RPMI7951 (cell line): Measurements from ENCODE around the gene SPDYE6. TPM values are rescaled to one million over a fixed set of nuclear protein-coding genes. Genes with fewer than 3 reads are reported as not detected.
A peak's percentile ranks its signal among the peaks of the same experiment; 100 is the strongest.
"Not testable (repeated sequence)": the region's sequence is repeated elsewhere in the genome, so short reads cannot be mapped to it uniquely, and the experiment has no call there.

ENCODE experiments used
- DNase-seq: peaks from one replicate; pipeline ENCODE4 v3.0.0-alpha.2; 2012; ENCODE audit warnings: low read depth
- total RNA-seq: library from RNA; depleted of rRNA; stranded (reverse); fragments of >200 nt; shearing (Covaris generic); gene quantifications from 2 replicates; pipeline ENCODE4 v1.2.3, GENCODE V29; 2014

The SPDYE6 gene
- total RNA-seq, 1 experiment from 2014 or later = 0.24 TPM

GRCh38 chr7:102364394-102364886 is 8.2 kb upstream of the SPDYE6 start:
- not testable (repeated sequence) for DNase-seq

- DNase-seq = peak; percentile 100
Measured at GRCh38 chr7:102363549-102364393, 7.5 kb upstream of the SPDYE6 start.

GRCh38 chr7:102346983-102347382 is 9.3 kb downstream of the SPDYE6 start:
- not testable (repeated sequence) for DNase-seq

GRCh38 chr7:102340599-102341368 is 15.5 kb downstream of the SPDYE6 start:
- DNase-seq = not testable (repeated sequence)

GRCh38 chr7:102337420-102337819 is 18.8 kb downstream of the SPDYE6 start:
- DNase-seq = not testable (repeated sequence)

- not testable (repeated sequence) for DNase-seq
Measured at GRCh38 chr7:102337002-102337401, 19.2 kb downstream of the SPDYE6 start.

- DNase-seq = not testable (repeated sequence)
Measured at GRCh38 chr7:102335574-102335973, 20.7 kb downstream of the SPDYE6 start.

GRCh38 chr7:102330666-102331460 is 25.4 kb downstream of the SPDYE6 start:
- not testable (repeated sequence) for DNase-seq

GRCh38 chr7:102329366-102329765 is 26.9 kb downstream of the SPDYE6 start:
- DNase-seq = not testable (repeated sequence)

GRCh38 chr7:102328863-102329262 is 27.4 kb downstream of the SPDYE6 start:
- not testable (repeated sequence) for DNase-seq

GRCh38 chr7:102327183-102327582 is 29.1 kb downstream of the SPDYE6 start:
- not testable (repeated sequence) for DNase-seq

GRCh38 chr7:102326157-102326889 is 29.9 kb downstream of the SPDYE6 start:
- DNase-seq = no peak

- not testable (repeated sequence) for DNase-seq
Measured at GRCh38 chr7:102325106-102325505, 31.1 kb downstream of the SPDYE6 start.

GRCh38 chr7:102323914-102324195 is 32.4 kb downstream of the SPDYE6 start:
- DNase-seq = no peak

- DNase-seq = no peak
Measured at GRCh38 chr7:102322202-102322715, 34.0 kb downstream of the SPDYE6 start.

- no peak for DNase-seq
Measured at GRCh38 chr7:102321351-102322201, 34.7 kb downstream of the SPDYE6 start.

- DNase-seq = no peak
Measured at GRCh38 chr7:102320601-102321350, 35.5 kb downstream of the SPDYE6 start.

- DNase-seq = no peak
Measured at GRCh38 chr7:102320181-102320580, 36.1 kb downstream of the SPDYE6 start.

GRCh38 chr7:102319671-102320070 is 36.6 kb downstream of the SPDYE6 start:
- DNase-seq = no peak
